ENCODE measurements around the gene TRNP1.
"Not testable (repeated sequence)": the region's sequence is repeated elsewhere in the genome, so short reads cannot be mapped to it uniquely, and the experiment has no call there.

DNA sequence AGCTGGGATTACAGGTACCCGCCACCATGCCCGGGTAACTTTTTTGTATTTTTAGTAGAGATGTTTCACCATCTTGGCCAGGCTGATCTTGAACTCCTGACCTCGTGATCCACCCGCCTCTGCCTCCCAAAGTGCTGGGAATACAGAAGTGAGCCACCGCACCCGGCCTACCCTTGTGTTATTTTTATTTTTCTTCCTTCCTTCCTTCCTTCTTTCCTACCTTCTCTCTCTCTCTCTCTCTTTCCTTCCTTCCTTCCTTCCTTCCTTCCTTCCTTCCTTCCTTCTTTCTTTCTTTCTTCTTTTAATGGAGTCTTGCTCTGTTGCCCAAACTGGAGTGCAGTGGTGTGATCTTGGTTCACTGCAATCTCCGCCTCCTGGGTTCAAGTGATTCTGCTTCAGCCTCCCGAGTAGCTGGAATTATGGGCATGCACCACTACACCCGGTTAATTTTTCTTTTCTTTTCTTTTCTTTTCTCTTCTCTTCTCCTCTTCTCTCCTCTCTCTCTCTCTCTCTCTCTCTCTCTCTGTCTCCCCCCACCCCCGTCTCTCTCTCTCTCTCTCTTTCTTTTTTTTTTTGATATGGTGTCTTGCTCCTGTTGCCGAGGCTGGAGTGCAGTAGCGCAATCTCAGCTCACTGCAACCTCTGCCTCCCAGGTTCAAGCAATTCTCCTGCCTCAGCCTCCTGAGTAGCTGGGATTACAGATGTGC lies 3.9 kb upstream of the TRNP1 start:
- TF ChIP-seq CTCF, MYC (IDR thresholded peaks at IDR 0.05; ENCODE audit: low read depth, low read length): not testable (repeated sequence)

Data from NB4 (cell line).